Gastrocnemius medialis (tissue), 4 donors: ENCODE data around the gene GPR137.

Experiments
- POLR2A ChIP-seq, 2 donors: fragments of 450-650 bp; IDR thresholded peaks; one replicate each; pipeline ENCODE4 v1.6.1; 2017; ENCODE audit warnings: antibody characterized with exemption in 2 of 2, mild to moderate bottlenecking in 2 of 2, moderate library complexity in 2 of 2
- TF ChIP-seq, protein P1 (sequence below), 5 experiments: fragments of 450-650 bp in 3 of 5; fragments of 200-600 bp in 2 of 5; sonication (generic) in 2 of 5; IDR thresholded peaks in 4 of 5; conservative IDR thresholded peaks in 1 of 5; 1 replicate in 4 of 5; 2 replicates in 1 of 5; pipeline ENCODE4 v1.5.1; 2016 to 2019; ENCODE audit warnings: antibody characterized with exemption in 5 of 5, mild to moderate bottlenecking in 3 of 5, moderate library complexity in 3 of 5

DNA sequence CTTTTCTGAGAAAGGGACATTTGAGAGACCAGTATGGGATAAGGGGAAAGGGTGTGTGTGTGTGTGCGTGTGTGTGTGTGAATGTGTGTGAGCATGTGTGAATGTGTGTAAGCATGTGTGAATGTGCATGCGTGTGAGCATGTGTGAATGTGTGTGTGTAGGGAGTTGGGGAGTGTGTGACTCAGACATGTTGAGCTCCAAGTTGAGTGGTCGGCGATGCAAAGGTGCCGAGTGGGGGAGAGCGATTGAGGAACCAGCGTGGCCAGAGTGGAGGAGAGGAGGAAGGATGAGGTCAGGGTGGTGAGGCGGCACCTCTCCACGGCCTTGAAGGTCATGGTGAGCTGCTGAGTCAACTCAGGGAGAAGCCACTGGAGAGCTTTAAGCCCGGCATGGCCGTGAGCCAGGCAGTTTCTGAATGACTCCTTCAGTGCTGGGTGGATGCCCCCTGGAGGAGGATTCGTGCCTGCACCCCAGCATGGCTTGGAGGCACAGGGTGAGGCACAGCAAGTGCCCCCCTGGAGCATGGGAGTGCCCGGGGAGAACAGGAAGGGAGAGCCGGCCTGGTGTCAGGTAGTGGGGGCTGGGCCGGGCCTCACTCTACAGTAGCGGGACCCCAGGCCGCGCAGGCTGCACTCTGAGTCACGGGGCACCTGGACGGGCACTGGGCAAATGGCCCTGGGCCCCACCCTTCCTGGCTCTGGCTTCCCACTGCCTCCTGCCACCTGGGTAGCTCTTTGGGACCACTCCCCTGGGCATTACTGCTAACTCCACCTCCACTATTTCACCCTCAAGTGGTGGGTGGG, 46.1 kb downstream of the GPR137 start:
- TF ChIP-seq, protein P1, sequence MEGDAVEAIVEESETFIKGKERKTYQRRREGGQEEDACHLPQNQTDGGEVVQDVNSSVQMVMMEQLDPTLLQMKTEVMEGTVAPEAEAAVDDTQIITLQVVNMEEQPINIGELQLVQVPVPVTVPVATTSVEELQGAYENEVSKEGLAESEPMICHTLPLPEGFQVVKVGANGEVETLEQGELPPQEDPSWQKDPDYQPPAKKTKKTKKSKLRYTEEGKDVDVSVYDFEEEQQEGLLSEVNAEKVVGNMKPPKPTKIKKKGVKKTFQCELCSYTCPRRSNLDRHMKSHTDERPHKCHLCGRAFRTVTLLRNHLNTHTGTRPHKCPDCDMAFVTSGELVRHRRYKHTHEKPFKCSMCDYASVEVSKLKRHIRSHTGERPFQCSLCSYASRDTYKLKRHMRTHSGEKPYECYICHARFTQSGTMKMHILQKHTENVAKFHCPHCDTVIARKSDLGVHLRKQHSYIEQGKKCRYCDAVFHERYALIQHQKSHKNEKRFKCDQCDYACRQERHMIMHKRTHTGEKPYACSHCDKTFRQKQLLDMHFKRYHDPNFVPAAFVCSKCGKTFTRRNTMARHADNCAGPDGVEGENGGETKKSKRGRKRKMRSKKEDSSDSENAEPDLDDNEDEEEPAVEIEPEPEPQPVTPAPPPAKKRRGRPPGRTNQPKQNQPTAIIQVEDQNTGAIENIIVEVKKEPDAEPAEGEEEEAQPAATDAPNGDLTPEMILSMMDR (IDR thresholded peaks at IDR 0.05 in 4 of 5, conservative IDR thresholded peaks at IDR 0.05 in 1 of 5), result peak in 2 of 5 experiments; percentile 23 to 33
- TF ChIP-seq POLR2A (IDR thresholded peaks at IDR 0.05), result no peak
